Fibroblast of skin of right quadriceps (primary cell): ENCODE measurements around the gene SLCO1B1.
"Not testable (repeated sequence)": the region's sequence is repeated elsewhere in the genome, so short reads cannot be mapped to it uniquely, and the experiment has no call there.

ENCODE experiments used
- DNase-seq: peaks from one replicate; pipeline ENCODE4 v3.0.0-alpha.2; 2013

SLCO1B1 gene

GRCh38 chr12:21130998-21131397 lies at the start of gene SLCO1B1:
SLCO1B1 (plus strand) TSS chr12:21131194; CDS start chr12:21141575, 10,381 bp downstream.
- DNase-seq = no peak

- not testable (repeated sequence) for DNase-seq
These were observed 46.2 kb upstream of the SLCO1B1 start for GRCh38 chr12:21084753-21085152.

- DNase-seq = no peak
These were observed 19.3 kb upstream of the SLCO1B1 start for GRCh38 chr12:21111732-21112131.

DNA sequence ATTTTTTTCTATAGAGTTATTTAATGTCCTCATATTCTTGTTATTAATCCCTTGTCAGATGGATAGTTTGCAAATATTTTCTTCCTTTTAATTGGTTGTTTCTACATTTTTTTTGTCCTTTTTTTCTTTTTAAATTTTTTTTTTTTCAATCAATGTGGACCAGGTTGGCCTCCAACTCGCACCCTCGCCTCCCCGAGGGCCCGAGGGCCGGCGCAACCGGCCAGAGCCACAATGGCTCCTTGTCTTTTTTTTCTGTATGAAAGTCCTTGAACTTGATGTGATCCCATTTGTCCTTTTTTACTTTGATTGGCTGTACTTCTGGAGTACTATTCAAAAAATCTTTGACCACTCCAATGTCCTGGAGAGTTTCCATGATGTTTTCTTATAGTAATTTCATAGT lies 17.7 kb upstream of the SLCO1B1 start:
- DNase-seq = no peak

DNA sequence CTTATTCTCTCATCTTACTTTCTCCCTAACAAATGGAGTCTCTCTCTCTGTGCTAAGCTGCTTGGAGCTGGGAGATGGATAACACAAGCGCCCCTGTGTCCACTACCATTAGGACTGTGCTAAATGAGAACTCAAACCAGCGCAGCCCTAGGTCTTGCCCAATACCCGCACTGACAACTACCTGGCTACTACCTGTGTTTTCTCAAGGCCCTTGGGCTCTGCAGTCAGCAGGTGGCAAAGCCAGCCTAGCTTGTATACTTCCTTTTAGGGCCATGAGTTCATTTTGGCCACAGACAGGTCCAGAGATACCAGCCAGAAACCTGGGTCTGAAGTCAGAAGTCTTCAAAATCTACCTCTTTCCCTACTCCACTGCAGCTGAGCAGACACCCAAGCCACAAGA lies 13.0 kb upstream of the SLCO1B1 start:
- no peak for DNase-seq

DNA sequence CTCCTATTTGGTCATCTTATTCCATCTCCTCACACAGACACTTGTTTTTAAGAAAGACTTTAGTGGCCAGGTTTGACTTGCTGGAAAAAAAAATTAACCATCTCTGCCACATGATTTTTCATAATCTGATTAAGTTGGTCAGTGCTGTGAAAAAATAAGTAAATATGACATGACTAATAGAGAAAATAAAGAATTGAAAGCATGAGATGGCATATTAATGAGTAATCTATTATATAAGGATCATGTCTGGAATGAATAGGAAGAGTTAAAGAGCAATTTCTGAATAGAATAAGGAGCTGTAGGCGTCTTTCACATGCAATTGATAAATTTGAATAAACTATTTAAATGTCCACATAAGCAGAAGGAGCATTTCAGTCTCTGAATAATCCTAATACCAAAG lies 12.2 kb upstream of the SLCO1B1 start:
- no peak for DNase-seq

GRCh38 chr12:21129351-21129750 lies 1.6 kb upstream of the SLCO1B1 start:
- DNase-seq = no peak

DNA sequence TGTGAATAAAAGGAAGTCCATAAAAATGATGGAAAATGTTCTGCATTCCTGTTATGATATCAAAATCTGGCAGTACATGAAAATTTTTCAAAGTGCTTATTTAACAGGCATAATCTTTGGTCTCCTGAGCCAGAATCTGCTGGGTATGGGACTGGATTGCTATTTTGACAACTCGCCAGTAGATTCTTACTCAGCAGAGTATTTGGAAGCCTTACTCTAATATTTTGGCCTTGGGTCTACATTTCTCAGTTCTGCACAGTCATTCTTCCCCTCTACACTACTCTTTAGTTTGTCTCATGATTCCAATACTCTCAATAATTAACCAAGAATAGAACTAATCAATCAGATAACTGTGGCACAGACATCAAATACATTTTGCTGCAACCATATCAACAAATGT lies 1.1 kb upstream of the SLCO1B1 start:
- DNase-seq = peak; percentile 11

- not testable (repeated sequence) for DNase-seq
These were observed 6.5 kb downstream of the SLCO1B1 start for GRCh38 chr12:21137318-21137999.

DNA sequence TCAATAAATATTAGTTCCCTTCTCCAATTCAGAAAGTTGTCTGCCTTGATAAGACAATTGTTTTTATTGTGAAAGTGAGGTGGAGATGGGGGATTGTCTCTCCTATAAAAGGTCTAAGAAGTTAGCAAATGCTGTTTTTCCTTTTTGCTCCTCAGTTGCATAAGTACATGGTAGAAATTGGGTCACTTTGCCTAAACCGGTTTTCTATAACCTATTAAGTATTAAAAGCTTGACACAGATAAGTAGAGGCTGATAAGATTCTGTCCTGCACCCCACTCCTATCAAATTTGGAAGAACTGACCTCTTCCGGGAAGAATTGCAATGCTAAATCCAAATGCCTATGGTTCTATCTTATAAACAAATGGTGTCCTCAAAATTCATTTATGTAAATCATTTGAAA lies 7.0 kb downstream of the SLCO1B1 start:
- DNase-seq = no peak

DNA sequence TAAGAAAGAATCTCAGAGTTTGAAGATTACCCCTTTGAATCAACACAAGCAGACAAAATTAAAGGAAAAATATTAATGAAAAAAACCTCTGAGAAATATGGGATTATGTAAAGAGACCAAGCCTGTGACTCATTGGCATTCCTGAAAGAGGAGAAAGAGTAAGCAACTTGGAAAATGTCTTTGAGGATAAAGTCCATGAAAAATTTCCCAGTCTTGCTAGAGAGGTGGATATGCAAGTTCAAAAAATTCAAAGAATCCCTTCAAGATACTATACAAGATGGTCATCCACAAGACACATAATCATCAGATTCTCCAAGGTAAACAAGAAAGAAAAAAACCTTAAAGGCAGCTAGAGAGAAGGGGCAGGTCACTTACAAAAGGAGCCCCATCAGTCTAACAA lies 13.3 kb downstream of the SLCO1B1 start:
- DNase-seq = no peak

DNA sequence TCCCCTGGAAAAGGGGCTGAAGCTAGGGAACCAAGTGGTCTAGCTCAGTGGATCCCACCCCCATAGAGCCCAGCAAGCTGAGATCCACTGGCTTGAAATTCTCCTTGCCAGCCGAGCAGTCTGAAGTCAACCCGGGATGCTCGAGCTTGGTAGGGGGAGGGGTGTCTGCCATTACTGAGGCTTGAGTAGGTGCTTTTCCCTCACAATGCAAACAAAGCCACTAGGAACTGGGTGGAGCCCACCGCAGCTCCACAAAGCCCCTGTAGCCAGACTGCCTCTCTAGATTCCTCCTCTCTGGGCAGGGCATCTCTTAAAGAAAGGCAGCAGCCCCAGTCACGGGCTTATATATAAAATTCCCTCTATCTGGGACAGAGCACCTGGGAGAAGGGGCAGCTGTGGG lies 18.9 kb downstream of the SLCO1B1 start:
- not testable (repeated sequence) for DNase-seq

- no peak for DNase-seq
These were observed 20.2 kb downstream of the SLCO1B1 start for GRCh38 chr12:21151184-21151583.

GRCh38 chr12:21155522-21156351 lies 24.7 kb downstream of the SLCO1B1 start:
- no peak for DNase-seq

DNA sequence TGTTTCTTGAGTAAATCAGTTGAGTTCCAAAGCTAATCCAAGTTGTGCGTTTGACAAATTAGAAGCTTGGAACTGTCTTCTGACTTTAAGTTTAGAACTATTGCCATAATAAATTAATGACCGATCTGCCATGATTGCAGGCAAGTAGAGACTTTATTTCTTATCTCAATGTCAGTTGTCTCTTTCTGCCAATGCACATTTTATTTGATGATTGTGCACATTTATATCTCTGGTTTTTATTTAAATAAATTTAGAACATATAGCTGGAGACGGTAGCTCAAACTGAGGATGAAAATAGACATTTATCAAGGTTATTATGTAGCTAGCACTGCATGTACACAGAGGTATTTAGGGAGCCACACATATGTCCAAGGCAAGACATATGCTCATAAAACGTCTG lies 34.1 kb downstream of the SLCO1B1 start:
- no peak for DNase-seq

DNA sequence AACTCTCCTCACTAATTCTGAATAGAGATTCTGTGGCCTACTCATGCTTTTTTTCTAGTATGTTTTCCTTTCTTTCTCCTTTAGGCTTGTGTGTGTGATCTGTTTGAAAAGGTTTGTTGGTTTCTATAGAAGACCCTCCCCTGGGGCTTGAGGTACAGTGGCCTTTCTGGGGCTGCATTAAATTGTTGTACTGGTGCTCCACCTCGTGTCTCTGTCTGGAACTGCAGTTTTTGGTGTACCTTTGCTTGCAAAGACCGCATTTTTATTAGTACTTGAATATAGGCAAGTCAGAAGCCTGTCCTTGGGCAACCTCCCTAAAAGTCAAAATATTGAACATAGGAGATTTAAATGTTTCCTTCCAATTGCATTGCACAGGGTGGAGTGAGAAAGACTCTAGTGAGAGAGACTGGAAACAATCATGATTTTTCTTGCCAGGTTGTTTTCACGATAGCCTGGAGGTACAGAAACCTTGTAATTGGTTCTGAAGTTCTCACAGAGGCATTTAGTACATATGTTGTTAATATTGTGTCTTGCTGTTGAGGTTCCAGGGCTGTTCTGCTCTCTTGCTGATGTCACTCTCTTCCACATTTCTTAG lies 39.0 kb downstream of the SLCO1B1 start:
- peak; percentile 27 for DNase-seq

- no peak for DNase-seq
These were observed 41.1 kb downstream of the SLCO1B1 start for GRCh38 chr12:21172079-21172478.

- no peak for DNase-seq
These were observed 52.8 kb downstream of the SLCO1B1 start for GRCh38 chr12:21183721-21184275.

GRCh38 chr12:21190016-21190415 lies 59.0 kb downstream of the SLCO1B1 start:
- no peak for DNase-seq

GRCh38 chr12:21214433-21214832 lies 83.4 kb downstream of the SLCO1B1 start:
- DNase-seq = not testable (repeated sequence)

DNA sequence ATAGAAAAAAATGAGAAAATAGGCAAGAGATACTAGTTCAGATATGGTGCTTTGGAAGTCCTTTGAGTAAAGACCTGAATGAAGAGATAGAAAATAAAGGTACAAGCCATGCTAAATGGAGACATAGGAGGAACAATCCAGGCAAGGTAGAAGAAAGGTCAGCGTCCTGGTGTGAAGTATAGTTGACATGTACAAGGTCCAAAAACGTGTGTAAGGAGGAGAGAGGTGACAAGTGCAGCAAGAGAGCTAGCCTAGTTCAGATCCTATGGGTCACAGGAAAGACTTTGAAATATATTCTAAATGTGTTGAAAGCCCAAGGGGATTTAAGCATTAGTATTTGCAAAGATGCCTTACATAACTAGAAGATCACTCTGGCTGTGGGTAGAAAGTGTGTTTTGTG lies 88.2 kb downstream of the SLCO1B1 start:
- no peak for DNase-seq

DNA sequence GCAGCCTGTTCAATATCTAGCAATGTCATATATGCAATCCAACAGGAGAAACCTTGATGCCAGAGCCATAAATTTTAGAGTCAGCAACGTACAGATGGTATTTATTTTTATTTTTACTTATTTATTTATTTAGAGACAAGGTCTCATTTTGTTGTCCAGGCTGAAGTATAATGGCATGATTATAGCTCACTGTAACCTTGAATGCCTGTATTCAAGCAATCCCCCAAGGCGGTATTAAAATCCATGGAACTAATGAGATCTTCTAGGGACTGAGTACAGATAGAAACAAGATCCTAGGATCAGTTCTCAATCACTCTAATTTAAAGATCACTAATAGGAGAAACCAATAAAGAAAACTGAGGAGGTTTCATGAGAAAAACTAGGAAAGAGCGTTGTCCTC lies 89.3 kb downstream of the SLCO1B1 start:
- no peak for DNase-seq

DNA sequence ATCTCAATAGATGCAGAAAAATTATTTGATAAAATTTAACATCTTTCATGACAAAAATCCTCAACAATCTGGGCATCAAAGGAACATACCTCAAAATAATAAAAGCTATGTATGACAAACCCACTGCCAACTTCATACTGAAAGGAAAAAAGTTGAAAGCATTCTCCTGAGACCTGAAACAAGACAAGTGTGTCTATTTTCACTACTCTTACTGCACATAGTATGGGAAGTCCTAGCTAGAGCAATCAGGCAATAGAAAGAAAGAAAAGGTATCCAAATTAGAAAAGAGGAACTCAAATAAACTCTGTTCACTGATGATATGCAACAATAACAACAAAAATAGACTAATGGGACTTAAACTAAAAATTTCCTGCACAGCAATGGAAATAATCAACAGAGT lies 90.1 kb downstream of the SLCO1B1 start:
- DNase-seq = no peak

DNA sequence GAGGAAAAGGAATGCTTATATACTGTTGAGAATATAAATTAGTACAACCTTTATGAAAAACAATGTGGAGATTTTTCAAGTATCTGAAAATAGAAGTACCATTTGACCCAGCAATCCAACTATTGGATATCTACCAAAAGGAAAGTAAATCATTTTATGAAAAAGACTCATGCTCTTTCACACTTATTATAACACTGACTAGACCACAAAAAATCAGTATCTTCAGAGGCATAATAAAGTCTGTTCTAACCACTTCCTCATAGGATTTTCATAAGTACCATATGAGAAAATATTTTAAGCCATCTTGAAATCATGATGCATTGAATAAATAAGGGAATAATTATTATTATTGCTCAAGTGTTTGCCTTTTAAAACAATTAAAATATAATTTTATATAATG lies 90.8 kb downstream of the SLCO1B1 start:
- no peak for DNase-seq
